GM18511 (cell line): Measurements from ENCODE around the gene KRTAP10-4.
"Not testable (repeated sequence)": the region's sequence is repeated elsewhere in the genome, so short reads cannot be mapped to it uniquely, and the experiment has no call there.

ENCODE experiments used
- ATAC-seq: cut with Tn5 transposase; IDR thresholded peaks from one replicate; pipeline ENCODE4 v1.9.1; 2021; ENCODE audit warnings: mild to moderate bottlenecking, moderate library complexity; ENCODE audit not compliant: unreplicated experiment

Gene KRTAP10-4, protein sequence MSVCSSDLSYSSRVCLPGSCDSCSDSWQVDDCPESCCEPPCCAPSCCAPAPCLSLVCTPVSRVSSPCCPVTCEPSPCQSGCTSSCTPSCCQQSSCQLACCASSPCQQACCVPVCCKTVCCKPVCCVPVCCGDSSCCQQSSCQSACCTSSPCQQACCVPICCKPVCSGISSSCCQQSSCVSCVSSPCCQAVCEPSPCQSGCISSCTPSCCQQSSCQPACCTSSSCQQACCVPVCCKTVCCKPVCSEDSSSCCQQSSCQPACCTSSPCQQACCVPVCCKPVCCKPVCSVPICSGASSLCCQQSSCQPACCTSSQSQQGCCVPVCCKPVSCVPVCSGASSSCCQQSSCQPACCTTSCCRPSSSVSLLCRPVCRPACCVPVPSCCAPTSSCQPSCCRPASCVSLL

DNA sequence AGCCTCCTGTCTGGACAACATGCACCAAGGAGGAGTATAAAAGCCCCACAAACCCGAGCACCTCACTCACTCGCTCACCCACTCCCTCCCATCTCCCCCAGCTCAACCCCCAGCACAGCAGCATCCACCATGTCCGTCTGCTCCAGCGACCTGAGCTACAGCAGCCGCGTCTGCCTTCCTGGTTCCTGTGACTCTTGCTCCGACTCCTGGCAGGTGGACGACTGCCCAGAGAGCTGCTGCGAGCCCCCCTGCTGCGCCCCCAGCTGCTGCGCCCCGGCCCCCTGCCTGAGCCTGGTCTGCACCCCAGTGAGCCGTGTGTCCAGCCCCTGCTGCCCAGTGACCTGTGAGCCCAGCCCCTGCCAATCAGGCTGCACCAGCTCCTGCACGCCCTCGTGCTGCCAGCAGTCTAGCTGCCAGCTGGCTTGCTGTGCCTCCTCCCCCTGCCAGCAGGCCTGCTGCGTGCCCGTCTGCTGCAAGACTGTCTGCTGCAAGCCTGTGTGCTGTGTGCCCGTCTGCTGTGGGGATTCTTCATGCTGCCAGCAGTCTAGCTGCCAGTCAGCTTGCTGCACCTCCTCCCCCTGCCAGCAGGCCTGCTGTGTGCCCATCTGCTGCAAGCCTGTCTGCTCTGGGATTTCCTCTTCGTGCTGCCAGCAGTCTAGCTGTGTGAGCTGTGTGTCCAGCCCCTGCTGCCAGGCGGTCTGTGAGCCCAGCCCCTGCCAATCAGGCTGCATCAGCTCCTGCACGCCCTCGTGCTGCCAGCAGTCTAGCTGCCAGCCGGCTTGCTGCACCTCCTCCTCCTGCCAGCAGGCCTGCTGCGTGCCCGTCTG lies at the start of gene KRTAP10-4:
KRTAP10-4 (plus strand) TSS at position 100 of the 827 bp plus-strand sequence; CDS start at position 130, 30 bp downstream.
- ATAC-seq = not testable (repeated sequence)

DNA sequence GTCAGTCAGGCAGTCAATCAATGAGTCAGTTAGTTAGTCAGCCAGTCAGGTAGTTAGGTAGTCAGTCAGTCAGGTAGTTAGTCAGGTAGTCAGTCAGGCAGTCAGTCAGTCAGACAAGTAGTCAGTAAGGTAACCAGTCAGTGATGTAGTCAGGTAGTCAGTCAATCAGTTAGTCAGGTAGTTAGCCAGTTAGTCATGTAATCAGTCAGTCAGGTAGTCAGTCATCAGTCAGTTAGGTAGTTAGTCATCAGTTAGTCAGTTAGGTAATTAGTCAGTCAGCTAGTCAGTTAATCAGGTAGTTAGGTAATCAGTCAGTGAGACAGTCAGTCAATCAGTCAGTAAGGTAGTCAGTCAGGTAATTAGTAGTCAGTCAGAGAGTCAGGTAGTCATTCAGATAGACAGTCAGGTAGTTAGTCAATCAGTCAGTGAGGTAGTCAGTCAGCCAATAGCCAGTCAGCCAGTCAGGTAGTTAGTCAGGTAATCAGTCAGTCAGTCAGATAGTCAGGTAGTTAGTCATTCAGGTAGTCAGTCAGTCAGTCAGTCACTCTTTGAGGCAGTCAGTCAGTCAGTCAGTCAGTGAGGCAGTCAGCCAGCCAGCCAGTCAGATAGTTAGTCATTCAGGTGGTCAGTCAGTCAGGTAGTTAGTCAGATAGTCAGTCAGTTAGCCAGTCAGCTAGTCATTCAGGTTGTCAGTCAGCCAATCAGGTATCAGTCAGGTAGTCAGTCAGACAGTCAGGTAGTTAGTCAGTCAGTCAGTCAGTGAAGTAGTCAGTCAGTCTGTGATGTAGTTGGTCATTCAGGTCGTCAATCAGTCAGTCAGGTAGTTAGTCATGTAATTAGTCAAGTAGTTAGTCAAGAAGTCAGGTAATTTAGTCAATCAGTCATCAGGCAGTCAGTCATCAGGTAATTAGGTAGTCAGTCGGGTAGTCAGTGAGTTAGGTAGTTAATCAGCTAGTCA lies 48.8 kb upstream of the KRTAP10-4 start:
- ATAC-seq = no peak

DNA sequence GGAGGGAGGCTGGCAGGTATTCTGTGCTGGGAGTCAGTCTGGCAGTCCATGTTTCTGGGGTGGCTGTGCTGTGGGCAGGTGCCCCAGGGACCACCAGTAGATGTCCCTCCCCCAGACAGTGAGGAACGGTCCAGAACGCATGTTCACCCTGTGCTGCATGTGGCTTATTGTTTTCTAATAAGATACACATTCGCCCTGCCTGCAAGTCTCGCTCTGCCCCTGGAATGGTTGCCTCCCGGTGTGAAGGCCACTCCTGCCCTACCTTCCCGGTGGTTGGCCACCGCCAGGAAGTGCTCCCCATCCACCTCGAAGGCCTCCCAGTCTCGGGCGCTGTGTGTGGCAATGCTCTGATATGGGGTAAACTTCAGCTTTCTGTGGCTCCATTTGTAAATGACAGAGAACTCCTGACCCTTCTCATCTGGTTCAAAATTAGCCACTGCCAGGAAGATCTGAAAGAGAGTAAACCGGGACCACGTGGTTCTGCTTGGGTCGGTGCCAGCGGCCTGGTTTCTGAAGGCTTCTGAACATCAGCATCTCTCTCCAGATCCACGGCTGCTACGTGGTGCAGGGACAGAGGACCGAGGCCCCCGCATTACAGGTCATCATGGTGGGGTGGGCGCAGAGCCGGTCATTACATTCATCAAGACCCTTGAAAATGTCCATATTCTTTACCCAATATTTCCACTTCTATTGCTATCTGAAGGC lies 48.0 kb upstream of the KRTAP10-4 start:
- no peak for ATAC-seq

DNA sequence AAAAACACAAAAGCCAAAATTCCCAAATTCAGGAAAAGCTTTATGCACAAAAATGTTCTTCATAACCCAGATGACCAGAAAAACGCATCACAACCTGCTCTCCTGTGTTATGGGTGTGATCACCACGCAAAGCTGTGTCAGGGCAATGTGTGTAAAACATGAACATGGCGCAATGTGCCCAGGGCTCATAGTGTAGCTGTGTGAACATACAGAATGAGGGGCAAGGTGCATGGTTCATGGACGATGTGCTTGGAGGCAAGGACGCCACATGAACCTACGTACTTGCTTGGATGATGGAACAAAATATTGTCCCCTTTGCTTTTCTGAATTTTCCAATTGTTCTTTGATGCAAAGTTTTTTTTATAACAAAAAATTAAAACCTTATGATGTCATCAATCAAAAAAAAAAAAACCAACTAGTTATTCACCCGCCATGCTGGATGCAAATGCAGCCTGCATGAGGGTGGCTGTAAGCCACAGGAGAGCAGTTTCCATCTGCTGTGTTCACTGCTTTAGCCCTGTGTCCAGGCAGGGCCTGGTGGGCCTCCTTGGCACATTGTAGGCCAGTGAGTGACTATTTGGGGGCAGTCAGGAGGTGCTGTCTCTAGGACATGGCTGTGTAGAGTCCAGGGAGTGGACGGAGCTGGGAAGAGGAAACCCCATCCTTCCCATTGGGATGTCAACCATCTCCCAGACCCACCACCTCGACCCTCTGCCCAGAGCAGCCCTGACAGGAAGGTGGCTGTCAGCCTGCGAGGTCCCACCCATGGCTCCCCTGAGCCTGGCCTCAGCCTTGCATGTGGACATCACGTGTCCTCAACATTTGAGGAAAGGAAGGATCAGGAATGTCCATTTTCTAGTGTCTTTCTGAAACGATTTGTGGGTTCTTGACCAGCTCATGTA lies 47.2 kb upstream of the KRTAP10-4 start:
- ATAC-seq = no peak

DNA sequence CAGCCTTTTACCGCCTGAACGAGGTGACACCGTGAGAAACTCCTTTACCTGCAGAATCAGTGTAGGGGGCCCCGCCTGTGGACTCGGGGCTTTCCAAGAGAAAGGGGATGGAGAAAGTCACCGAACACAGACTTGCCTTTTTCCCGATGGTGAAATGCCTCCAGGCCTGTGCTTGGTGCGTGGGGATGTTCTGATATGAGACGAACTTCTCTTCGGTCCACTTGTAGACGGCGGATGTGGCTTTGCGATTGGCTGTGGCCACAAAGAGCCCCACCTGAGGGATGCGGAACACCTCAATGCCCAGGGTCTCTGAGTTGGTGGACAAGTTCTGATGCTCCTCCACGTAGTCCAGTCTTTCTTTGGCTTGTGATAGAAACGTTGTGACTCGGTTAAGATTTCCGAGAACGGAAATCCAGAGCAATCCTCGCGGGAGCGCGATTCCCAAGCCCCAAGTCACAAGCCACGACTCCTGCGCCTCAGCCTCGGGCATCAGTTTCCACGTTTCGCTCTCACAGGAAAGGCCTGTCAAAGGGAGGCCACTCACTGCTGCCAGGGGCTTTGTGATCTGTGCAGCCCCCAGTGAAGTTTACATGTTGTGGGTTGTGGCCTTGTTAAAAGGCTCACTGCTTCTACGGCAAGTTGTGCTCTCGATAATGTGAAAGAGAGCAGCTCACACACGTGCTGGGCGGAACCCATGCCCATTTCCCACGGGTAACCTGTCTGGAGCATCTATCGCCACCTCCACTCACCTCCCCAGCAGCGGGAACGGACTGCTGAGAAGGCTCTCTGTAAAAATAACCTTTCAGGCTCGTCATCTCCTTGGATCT lies 46.2 kb upstream of the KRTAP10-4 start:
- no peak for ATAC-seq

DNA sequence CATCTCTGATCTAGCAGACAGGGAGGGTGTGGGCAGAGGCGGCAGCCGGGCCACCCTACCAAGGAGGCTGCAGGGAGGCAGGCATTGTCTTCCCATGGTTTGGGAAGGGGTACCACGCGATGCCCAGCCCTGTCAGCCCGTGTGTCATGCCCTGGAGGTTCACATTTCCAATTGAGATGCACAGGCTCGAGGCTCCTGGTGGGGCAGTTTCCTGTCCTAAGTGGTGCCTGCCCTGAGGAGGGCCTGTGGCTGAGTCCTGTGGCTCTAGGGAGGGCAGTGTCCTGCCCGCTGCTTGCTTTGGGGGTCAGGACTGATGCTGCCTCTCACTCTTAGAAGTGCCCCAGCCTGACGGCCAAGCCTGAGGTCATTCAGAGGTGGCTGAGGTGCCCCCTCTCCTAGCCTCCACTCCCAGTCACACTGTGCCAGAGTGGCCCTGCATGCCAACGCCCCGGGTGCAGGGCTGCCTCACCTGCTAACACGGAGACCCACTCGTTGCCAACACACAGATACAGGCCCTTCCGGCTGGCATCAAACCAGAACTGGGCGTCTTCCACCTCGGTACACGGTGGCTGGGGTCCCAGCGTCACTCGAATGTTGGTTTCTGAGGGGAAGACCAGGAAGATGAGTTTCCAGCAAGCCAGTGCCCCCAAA lies 45.4 kb upstream of the KRTAP10-4 start:
- no peak for ATAC-seq

DNA sequence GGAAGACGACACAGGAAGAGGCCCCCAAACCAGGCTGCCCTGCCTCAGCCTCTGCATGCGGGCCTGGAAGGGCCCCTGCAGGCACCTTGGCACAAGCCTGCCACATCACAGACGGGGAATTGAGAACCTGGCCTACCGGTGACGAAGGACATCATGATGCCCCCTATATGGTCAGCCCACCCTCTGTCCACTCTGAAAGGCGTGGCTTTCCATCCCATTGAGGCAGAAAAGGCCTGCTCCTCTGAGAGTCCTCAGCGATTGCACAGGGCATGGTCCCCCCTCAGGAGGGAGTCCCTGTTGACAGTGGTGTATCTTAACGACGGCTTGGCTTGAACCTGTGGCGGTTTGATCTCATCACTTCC lies 44.9 kb upstream of the KRTAP10-4 start:
- no peak for ATAC-seq

DNA sequence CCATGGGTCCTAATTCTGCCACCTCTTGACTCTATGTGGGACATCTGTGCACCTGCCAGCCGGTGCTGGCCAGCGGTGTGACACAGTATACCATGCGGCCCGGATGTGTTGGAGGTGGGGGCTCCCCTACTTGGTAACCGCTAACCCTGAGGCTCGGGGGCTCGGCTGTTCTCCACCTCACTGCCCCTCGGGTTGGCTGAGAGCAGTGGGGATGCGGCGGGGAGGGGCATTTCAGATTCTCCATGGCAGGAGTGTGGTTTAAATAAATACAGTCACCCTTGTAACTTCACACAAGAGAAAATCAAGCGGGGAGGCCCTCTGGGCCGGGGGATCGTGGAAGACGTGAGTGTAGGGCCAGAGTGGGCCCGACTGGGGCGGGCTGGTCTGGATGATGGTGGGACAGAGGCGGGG lies 44.5 kb upstream of the KRTAP10-4 start:
- no peak for ATAC-seq

DNA sequence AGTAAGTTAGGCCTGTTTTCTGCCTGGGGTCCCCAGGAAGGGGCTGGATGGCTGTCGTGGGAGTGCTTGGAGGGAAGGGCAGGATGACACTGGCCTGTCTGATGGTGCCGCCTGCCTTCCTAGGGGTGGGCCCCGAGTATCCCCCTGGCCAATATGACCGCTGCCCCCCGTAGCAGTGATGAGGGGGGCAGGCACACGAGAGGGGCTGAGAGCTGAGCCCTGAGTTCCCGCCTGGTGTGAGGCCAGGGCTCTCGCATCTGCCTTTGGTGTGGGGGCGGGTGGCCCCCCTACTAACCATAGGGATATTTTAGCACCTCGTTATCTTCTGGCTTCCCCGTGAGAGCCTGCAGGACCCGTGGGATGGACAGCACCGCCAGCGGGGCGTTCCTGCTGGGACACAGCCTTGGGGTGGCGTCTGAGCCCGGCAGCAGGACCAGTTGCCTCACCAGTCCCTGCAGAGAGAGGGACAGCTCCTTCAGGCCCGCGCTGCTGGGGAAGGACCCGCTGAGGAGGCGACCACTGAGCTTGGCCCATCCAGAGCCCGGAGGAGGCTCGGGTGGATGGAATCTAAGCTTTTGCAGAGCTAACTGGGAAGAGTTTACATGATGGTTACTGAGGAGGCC lies 43.9 kb upstream of the KRTAP10-4 start:
- ATAC-seq = no peak

DNA sequence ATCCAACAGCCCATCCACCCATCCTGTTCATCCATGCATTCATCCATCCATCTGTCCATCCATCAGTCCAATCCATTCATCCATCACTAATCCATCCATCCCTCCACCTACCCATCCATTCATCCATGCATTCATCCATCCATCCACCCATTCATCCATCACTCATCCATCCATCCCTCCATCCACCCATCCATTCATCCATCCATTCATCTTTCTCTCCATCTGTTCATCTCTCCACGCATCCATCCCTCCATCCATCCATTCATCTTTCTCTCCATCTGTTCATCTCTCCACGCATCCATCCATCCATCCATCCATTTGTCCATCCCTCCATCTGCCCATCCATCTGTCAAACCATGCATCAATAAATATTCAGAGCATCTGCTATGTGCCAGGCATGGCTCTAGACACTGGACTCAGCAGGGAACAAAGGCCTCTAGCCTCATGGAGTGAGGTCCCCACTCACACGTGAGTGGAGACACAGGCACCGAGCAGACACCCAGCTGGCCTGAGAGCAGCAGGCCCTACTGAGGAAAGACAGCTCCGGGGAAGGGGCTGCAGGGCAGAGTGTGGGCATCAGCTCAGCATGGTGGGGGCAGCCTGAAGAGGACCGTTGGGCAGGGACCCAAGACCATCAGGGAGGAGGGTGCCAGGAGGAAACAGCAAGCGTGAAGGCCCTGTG lies 43.2 kb upstream of the KRTAP10-4 start:
- no peak for ATAC-seq

DNA sequence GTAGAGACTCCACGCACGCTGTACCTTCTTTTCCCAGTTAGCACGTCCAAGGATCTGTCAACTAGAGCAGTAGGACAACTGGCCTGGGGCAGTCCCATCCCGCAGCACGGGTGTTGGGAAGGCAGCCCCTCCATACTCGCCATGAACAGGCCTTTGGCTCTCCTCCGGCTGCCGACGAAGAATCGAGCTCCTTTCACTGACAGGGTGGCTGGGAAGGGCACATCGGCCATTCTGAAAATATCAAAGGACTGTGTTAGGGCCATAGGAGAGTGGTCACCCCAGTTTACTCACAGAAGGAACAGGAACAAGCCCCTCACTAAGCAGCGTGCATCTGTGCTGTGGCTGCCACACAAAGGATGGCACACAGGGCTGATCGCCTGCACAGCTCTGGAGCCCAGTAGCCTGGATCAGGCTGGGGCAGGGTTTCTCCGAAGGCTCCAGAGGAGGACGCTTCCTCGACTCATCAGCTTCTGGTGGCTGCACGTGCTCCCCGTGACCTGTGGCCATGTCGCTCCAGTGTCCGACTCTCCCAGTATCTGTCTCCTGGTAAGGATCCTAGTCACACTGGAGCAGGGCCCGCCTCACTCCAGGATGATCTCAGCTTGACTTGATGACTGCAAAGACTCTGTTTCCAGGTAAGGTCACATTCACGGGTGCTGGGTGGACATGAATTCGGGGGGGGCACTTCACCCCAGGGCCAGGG lies 42.5 kb upstream of the KRTAP10-4 start:
- no peak for ATAC-seq

DNA sequence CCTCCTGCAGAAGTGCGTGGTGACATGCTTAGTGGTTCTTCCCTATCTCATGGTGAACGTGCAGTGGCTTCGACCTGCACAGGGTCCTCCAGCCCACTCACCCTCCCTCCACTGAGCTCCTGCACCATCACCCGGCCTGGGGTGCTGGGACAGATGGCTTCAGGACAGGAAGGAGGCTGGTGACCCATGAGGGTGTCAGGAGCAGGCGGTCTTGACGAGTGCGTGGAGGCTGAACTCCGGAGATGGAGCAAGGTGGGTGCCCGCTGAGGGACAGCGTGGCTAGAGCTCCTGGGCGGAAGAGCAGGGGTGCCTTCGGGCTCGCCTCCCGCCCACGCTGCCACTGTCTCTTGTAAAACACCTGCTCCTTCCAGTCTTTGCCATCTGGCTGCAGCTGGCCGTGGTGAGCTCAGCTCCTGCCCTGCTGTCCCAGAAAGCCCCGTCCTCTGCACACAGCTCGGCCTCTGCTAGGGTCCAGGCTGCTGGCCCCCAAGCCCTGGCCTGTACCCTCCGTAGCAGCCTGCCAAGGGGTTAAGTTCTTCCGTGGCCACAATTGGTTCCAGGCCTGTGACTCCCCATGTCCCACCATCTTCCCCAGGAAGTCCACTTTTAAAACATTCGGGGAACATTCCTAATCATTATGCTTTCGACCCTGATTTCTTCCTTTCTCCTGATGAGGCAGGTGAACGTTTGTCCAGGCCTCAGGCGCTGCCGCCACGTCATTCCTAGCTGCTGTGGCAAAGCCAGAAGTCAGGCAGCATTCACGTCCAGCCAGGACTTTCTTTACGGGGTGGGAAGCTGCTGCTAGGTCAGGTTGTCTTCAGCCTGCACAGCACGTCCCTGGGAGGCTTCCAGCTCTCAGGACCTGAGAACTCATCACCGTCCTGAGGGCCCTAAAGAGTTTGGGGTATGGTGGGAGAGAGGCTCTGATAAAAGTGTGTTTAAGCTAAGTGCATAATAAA lies 41.6 kb upstream of the KRTAP10-4 start:
- ATAC-seq = no peak

DNA sequence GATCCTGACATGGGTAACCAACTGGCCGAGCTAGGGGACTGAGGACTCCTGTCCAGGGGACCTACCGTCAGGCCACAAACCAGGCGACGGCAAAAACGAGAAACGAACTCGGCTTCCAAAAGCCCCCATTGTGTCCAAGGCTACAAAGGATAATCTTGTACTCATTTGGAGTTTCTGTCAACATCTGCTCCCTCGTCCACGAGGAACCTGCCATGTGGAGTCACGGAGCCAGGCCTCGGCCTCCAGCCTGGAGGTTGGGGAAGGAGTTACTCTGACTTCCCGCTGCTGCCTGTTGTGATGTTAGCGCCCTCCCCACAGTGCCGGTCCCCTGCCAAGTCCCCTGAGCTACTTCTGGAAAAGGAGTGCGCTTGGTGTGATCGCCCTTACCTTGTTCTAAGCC lies 40.8 kb upstream of the KRTAP10-4 start:
- no peak for ATAC-seq

DNA sequence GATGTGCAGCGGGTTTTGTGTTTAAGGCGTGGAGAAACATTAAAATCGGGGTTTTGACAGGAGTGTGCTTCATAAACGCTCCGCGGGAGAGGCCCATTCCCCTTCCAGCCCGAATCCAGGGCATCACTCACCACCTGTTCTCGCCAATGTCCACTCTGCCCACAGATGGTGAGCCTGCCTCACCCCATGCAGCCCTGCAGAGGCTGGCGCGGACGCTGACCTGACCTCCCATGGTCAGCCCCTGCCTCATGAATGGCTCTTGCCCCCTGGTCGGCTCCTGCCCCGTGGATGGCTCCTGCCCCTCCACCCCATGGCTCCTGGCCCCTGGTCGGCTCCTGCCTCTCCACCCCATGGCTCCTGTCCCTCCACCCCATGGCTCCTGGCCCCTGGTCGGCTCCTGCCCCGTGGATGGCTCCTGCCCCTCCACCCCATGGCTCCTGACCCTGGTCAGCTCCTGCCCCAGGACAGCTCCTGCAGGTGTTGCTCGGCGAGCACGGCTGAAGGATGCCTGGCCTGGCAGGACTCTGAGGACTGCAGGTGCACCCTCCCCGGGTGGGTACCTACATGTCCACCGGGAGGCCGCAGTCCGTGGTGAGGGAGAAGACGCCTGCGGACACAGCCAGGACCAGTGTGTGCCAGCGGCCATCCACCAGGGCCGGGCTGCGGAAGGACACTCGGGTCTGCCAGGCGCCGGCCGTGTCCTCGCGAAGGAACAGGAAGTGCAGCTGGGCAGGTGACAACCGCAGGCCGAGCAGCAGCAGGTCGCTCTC lies 40.2 kb upstream of the KRTAP10-4 start:
- ATAC-seq = no peak
